ES-I3 (cell line): ENCODE measurements around the gene FAM120A.

Experiments used
- H3K36me3 ChIP-seq: 2 replicates; pipeline ENCODE4 v1.6.1; 2013; ENCODE audit warnings: mild to moderate bottlenecking, low read length, control low read depth, moderate library complexity; ENCODE audit not compliant: insufficient read depth
- H3K4me1 ChIP-seq: 2 replicates; pipeline ENCODE4 v1.6.1; 2013; ENCODE audit warnings: mild to moderate bottlenecking, control low read depth, low read length; ENCODE audit not compliant: insufficient read depth
- H3K9ac ChIP-seq: 2 replicates; pipeline ENCODE4 v1.6.1; 2013; ENCODE audit warnings: low read depth, mild to moderate bottlenecking, low read length, moderate library complexity
- H3K9me3 ChIP-seq: 2 replicates; pipeline ENCODE4 v1.6.1; 2013; ENCODE audit warnings: mild to moderate bottlenecking, low read length, moderate library complexity; ENCODE audit not compliant: control insufficient read depth, insufficient read depth

The FAM120A gene

GRCh38 chr9:93458712-93459111 lies 7.2 kb downstream of the FAM120A start:
- no peaks in the 10 kb centered on the region for H3K9me3 ChIP-seq
- no peak overlapping the region for H3K9ac ChIP-seq
- no peaks in the 10 kb centered on the region for H3K36me3 ChIP-seq
- H3K4me1 ChIP-seq = peaks cover 12% of the 10 kb centered on the region

GRCh38 chr9:93459432-93459847 lies 8.0 kb downstream of the FAM120A start:
- H3K4me1 ChIP-seq = peaks cover 9% of the 10 kb centered on the region
- no peaks in the 10 kb centered on the region for H3K9me3 ChIP-seq
- no peak overlapping the region for H3K9ac ChIP-seq
- no peaks in the 10 kb centered on the region for H3K36me3 ChIP-seq

- Histone ChIP-seq H3K36me3 (no peaks in the 10 kb centered on the region), H3K9ac (no peak overlapping the region), H3K4me1 (peaks cover 20% of the 10 kb centered on the region), H3K9me3 (no peaks in the 10 kb centered on the region)
Measured at GRCh38 chr9:93460689-93461413, 9.4 kb downstream of the FAM120A start.

GRCh38 chr9:93461414-93461743 lies 9.9 kb downstream of the FAM120A start:
- Histone ChIP-seq H3K9ac (no peak overlapping the region), H3K9me3 (no peaks in the 10 kb centered on the region), H3K36me3 (no peaks in the 10 kb centered on the region), H3K4me1 (peaks cover 25% of the 10 kb centered on the region)

GRCh38 chr9:93461821-93462220 lies 10.3 kb downstream of the FAM120A start:
- H3K9ac ChIP-seq = no peak overlapping the region
- H3K4me1 ChIP-seq = peaks cover 30% of the 10 kb centered on the region
- H3K36me3 ChIP-seq = no peaks in the 10 kb centered on the region
- no peaks in the 10 kb centered on the region for H3K9me3 ChIP-seq

- Histone ChIP-seq H3K4me1 (peaks cover 46% of the 10 kb centered on the region), H3K36me3 (no peaks in the 10 kb centered on the region), H3K9me3 (no peaks in the 10 kb centered on the region), H3K9ac (no peak overlapping the region)
Measured at GRCh38 chr9:93463638-93464248, 12.3 kb downstream of the FAM120A start.

- no peaks in the 10 kb centered on the region for H3K36me3 ChIP-seq
- H3K9me3 ChIP-seq = no peaks in the 10 kb centered on the region
- H3K4me1 ChIP-seq = peaks cover 48% of the 10 kb centered on the region
- no peak overlapping the region for H3K9ac ChIP-seq
Measured at GRCh38 chr9:93464395-93464794, 12.9 kb downstream of the FAM120A start.

- peaks cover 48% of the 10 kb centered on the region for H3K4me1 ChIP-seq
- H3K9ac ChIP-seq = no peak overlapping the region
- H3K9me3 ChIP-seq = no peaks in the 10 kb centered on the region
- H3K36me3 ChIP-seq = no peaks in the 10 kb centered on the region
Measured at GRCh38 chr9:93464876-93465275, 13.4 kb downstream of the FAM120A start.

GRCh38 chr9:93465855-93466254 lies 14.4 kb downstream of the FAM120A start:
- Histone ChIP-seq H3K9me3 (no peaks in the 10 kb centered on the region), H3K9ac (no peak overlapping the region), H3K36me3 (no peaks in the 10 kb centered on the region), H3K4me1 (peaks cover 45% of the 10 kb centered on the region)

- H3K36me3 ChIP-seq = no peaks in the 10 kb centered on the region
- peaks cover 44% of the 10 kb centered on the region for H3K4me1 ChIP-seq
- no peaks in the 10 kb centered on the region for H3K9me3 ChIP-seq
- H3K9ac ChIP-seq = no peak overlapping the region
Measured at GRCh38 chr9:93466416-93467061, 15.1 kb downstream of the FAM120A start.

- H3K4me1 ChIP-seq = peaks cover 44% of the 10 kb centered on the region
- H3K9ac ChIP-seq = no peak overlapping the region
- H3K9me3 ChIP-seq = no peaks in the 10 kb centered on the region
- no peaks in the 10 kb centered on the region for H3K36me3 ChIP-seq
Measured at GRCh38 chr9:93467062-93467416, 15.6 kb downstream of the FAM120A start.

GRCh38 chr9:93467462-93467861 lies 16.0 kb downstream of the FAM120A start:
- Histone ChIP-seq H3K36me3 (no peaks in the 10 kb centered on the region), H3K9me3 (no peaks in the 10 kb centered on the region), H3K4me1 (peaks cover 44% of the 10 kb centered on the region), H3K9ac (no peak overlapping the region)

GRCh38 chr9:93468763-93469456 lies 17.4 kb downstream of the FAM120A start:
- Histone ChIP-seq H3K36me3 (no peaks in the 10 kb centered on the region), H3K9ac (no peak overlapping the region), H3K9me3 (no peaks in the 10 kb centered on the region), H3K4me1 (peaks cover 44% of the 10 kb centered on the region)

GRCh38 chr9:93470391-93470790 lies 18.9 kb downstream of the FAM120A start:
- peaks cover 33% of the 10 kb centered on the region for H3K4me1 ChIP-seq
- no peaks in the 10 kb centered on the region for H3K36me3 ChIP-seq
- no peaks in the 10 kb centered on the region for H3K9me3 ChIP-seq
- no peak overlapping the region for H3K9ac ChIP-seq

- Histone ChIP-seq H3K4me1 (peaks cover 26% of the 10 kb centered on the region), H3K9me3 (no peaks in the 10 kb centered on the region), H3K9ac (no peak overlapping the region), H3K36me3 (no peaks in the 10 kb centered on the region)
Measured at GRCh38 chr9:93471124-93471523, 19.6 kb downstream of the FAM120A start.
